ENCODE results near the gene TTLL9.
A peak's percentile ranks its signal among the peaks of the same experiment; 100 is the strongest.

The TTLL9 gene

GRCh38 chr20:31951530-31952453, 81.4 kb downstream of the TTLL9 start, which contains the start of gene PDRG1:
Gene PDRG1, minus strand, starts transcription at chr20:31952046. Its CDS starts 85 bp downstream, at chr20:31951961.
- peak; percentile 98 for DNase-seq

DNA sequence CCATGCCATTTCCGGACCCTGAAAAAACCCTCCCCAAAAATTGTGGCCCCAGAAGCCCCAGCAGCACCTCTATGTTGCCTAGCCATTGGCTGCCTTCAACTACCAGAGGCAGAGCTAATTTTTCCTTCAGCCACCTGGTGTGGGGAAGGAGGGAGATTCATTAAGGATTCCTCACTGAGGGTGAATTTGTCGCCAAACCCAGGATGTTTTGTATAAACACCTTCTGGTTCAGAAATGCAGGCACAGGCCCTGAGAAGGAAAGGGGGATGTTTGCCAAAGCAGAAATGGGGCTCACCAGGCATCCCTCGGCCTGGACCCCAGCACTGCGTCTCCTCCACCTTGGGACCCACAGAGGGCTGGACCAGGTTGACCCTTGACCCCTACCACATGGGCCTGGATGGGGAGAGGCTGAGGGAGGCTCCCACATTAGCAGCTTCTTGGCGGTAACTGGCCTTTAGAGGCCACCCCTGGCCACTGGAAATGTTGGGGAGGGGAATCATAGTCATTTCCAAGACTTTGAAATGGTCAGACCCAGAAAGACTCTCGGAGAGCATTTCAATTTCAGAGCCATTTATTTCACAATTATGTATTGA, 83.2 kb downstream of the TTLL9 start:
- DNase-seq, result no peak

DNA sequence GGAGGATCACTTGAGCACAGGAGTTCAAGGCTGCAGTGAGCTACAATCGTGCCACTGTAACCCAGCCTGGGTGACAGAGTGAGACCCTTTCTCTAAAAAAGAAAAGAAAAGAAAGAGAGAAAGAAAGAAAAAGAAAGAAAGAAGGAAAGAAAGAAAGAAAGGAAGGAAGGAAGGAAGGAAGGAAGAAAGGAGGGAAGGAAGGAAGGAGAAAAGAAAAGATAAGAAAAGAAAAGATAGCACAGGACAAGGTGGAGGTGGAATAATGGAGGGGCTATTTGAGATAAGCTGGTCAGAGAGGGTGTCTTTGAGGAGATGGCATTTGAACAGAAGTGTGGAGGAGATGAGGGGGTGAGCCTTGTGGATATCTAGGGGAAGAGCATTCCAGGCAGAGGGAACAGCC, 84.1 kb downstream of the TTLL9 start:
- DNase-seq, result no peak

- DNase-seq, result no peak
Measured at GRCh38 chr20:31956556-31957526, 86.4 kb downstream of the TTLL9 start.

GRCh38 chr20:31962761-31963160, 92.3 kb downstream of the TTLL9 start:
- DNase-seq, result no peak

GRCh38 chr20:31963889-31964288, 93.5 kb downstream of the TTLL9 start:
- DNase-seq, result no peak

DNA sequence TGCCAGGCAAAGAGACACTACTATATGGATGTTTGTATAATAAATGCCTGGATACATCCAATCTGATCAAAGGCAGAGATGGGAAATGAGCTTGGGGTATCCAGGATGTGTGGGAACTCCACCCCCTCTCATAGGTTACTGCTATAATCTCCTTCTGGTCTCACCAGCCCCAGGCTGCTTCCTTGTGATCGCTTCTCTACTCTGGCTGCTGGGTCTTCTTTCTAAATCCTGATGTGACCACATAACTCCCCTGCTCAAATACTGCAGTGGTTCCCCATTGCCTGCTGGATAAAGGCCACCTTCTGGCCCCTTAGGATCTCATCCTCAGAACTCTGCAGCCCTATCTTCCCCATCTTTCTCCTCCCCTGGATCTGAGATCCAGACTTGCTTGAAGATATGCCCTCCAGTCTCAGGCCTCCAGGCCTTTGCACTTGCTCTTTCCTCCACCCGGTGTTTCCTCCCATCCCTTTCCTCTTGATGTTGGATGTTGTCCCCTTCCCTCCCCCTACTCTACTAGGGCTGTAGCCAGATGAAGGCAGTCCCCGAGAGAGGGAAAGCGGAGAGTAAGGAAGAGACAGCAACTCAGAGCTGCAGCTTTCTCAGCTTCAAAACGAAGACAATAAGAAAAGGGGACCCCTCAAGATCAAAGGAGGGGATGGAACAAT, 96.7 kb downstream of the TTLL9 start:
- DNase-seq, result no peak

DNA sequence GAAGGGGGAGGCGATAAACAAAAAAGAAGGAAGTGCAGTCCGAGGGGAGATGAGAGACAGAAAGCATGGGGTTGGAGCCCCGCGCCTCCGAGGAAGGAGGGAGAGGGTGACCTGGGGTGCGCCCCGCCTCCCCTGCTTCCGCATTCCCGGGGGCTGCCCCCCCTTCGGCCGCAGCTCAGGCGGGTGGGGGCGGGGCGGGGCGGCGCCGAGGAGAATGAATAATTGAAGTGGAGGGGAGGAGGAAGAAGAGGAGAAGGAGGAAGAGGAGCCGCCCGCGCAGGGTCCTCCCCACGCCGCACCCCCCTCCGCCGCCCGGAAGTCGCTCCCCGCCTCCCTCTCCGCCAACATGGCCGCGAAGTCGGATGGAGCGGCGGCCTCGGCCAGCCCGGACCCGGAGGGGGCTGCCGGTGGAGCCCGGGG, 97.4 kb downstream of the TTLL9 start, which contains the start of gene XKR7:
Gene XKR7, plus strand, starts transcription at position 322 of the 420 bp plus-strand sequence. Its CDS starts 25 bp downstream, at position 347.
- DNase-seq, result peak; percentile 14

- peak; percentile 84 for DNase-seq
Measured at GRCh38 chr20:31968291-31969126, 98.1 kb downstream of the TTLL9 start.

GRCh38 chr20:31969991-31970390, 99.6 kb downstream of the TTLL9 start:
- no peak for DNase-seq

DNA sequence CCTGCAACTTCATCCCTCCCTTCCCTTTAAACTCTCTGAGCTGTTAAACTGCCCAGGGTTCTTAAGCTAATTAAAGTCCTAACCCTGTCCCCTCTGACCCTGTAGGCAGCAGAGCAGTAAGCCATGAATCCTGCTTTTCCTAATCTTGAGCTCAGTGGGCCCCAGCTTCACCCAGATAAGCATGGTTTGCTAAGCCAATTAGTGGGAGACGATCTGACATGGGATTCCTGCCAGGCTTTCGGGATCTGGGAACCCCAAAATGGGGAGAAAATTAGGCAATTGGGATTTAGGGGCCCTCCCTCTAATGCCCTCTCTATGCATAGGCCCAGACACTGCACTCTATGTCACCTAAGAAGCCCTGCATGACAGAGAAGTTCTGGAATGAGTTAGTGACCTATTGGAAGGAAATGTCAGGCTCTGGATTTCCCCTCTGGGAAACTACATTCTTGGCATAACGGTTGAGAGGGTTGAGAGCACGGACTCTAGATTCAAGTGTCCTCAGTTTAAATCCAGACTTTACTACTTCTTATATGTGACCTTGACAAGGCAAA, 102.1 kb downstream of the TTLL9 start:
- DNase-seq, result no peak

GRCh38 chr20:31974296-31974695, 103.9 kb downstream of the TTLL9 start:
- no peak for DNase-seq

GRCh38 chr20:31974951-31975487, 104.6 kb downstream of the TTLL9 start:
- no peak for DNase-seq

DNA sequence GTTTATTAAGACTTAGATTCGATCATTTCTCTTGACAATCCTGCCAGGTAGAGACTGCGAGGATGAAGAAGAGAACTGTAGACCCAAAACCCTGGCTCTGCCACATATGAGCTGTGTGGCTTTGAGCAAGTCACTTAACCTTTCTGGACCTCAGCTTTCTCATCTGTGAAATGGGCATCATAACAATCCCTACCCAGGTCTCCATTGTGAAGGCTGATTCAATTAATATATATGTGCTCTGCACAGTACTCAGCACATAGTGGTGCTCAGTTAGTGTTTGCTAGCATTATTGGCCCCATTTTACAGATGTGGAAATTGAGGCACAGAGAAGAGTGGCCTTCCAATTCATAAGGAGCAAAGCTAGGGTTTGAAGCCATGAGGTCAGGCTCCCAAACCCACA, 105.4 kb downstream of the TTLL9 start:
- no peak for DNase-seq

DNA sequence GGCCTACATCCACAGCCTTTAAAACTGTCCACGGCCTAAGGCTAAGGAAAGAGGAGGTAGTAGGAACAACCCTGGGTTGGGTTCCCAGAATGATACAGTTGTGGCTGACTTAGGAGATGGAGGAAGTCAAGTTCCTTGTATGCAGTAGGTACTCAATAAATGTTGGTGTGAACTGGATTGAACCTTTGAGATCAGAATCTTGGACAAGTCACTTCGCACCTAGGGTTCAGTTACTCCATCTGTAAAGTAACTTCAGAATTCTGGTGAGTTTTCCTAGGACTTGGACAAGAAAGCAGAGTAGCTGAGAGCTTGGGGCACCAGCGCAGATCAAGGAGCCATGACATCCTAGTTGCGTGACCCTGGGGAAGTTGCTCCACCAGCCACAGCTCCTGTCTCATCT, 106.6 kb downstream of the TTLL9 start:
- DNase-seq, result no peak

DNA sequence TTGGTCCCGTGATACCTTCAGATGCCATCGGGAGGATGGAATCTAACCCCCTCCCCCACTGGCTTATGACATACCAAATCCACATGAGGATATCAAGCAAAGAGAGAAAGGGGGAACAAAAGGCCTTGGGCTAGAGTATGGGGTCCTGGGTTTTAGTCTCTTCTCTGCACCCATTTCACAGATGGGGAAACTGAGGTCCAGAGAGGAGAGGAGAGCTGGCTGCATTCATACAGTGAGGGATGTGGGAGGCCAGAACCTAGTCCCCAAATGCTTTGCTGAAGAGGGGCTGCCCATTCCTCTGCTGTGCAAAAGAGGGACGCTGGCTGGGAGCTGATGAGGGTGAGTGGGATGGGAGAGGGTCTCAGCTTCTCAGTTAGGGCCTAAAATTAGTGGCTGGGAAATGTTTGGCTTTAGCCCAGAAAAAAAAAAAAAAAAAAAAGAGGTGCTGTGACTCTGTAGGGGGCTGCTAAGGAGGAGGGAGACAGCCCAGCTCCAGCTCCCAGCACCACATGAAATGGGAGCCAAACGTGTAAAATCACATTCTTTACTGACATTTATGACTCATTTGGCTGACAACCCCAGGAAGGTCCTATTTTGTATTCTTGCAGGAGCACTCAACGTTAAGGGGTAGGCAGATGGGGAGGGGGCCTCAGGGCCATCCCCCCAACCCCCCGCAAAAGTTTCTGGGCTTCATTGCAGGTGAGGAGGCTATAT, 109.4 kb downstream of the TTLL9 start:
- DNase-seq, result no peak

DNA sequence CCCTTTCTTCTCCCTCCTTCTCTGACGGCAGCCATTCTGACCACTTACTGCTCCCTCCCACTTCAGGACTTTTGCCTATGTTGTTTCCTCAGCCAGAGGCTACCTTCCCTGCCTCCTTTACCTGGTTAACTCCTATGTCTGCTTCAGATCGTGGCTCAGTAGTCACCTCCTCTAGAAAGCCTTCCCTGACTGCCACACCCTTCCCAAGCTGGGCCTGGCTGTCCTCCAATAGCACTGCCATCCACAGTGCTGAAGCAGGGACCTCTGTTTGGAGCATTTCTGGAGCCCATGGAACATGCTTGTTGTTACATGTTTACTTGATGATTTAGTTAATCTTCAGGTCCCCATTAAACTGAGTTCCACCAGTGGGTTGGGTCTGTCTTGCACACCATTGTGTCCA, 111.3 kb downstream of the TTLL9 start:
- DNase-seq, result no peak

DNA sequence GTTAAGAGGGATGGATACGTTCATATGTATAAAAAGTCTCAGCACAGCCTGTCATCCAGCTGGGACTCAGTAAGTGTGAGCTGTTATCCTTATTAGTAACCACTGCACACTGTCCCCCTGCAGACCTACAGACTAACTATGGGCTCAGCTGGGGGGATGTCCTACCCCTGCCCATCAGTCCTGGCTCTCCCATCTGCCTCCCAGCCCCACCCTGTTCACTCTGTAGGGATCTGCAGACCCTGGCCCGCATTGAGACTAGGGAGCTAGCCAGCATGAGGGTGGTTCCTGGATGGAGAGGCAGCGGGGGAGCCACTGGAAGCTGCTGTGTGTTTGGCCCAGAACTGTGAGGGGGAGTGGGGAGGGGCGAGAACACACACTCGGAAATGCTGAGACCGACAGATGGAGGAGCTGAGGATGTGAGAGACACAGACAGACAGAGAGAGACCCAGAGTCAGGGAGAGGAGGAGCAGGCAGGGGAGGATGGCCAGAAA, 114.6 kb downstream of the TTLL9 start:
- DNase-seq, result no peak

DNA sequence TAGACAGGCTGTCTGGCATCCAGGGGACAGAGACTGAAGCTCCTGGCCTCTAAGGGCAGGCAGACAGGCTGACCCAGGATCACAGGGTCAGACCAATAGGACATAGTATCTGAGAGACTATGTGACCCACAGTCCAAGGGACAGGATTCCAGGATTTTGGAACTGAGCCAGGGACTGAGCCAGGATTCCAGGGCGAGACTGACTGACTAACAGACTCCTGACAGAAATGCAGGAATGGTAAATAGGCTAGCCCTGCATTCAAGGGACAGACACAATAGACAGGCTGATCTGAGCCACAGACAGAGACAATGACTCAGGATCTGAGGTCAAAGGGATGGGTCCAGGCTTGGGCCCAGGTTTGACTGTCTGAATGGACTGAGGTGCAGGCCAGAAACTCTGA, 117.3 kb downstream of the TTLL9 start:
- no peak for DNase-seq

Data from stimulated activated CD4-positive, alpha-beta T cell treated with anti-CD3 and anti-CD28 coated beads, Interleukin-4, amount 100 ng/mL, for 1 hour (primary cell).